H4 (cell line): ENCODE measurements around the gene ZNF318. TPM values are rescaled to one million over a fixed set of nuclear protein-coding genes. Genes with fewer than 3 reads are reported as not detected.

Experiments used
- total RNA-seq: library from RNA; depleted of rRNA; stranded (reverse); fragments of >200 nt; shearing (Covaris generic); gene quantifications from 2 replicates; pipeline ENCODE4 v1.2.3, GENCODE V29; 2014; rRNA removed

ZNF318 gene
- total RNA-seq, 1 experiment from 2014 or later = 7.5 TPM

Other genes starting within 250 kb of the ZNF318 start
- 11.0 and 12.8 TPM in 2 replicates for gene SRF, start 198.4 kb downstream of the ZNF318 start, total RNA-seq
- gene CUL9, start 187.5 kb downstream of the ZNF318 start, total RNA-seq = 18.2 and 18.5 TPM in 2 replicates
- gene DNPH1, start 140.2 kb downstream of the ZNF318 start, total RNA-seq = 110 and 147 TPM in 2 replicates
- not detected in 2 replicates for gene TTBK1, start 126.2 kb downstream of the ZNF318 start, total RNA-seq
- gene SLC22A7, start 71.4 kb downstream of the ZNF318 start, total RNA-seq = not detected in 2 replicates
- gene CRIP3, start 60.8 kb downstream of the ZNF318 start, total RNA-seq = not detected in 2 replicates
- gene ABCC10, start 57.9 kb upstream of the ZNF318 start, total RNA-seq = 6.9 and 11.7 TPM in 2 replicates
- 12.6 and 13.7 TPM in 2 replicates for gene DLK2, start 85.9 kb upstream of the ZNF318 start, total RNA-seq
- 9.9 and 11.3 TPM in 2 replicates for gene TJAP1, start 107.9 kb upstream of the ZNF318 start, total RNA-seq
- 1.0 and 1.8 TPM in 2 replicates for gene LRRC73, start 140.7 kb upstream of the ZNF318 start, total RNA-seq
- 188 and 210 TPM in 2 replicates for gene YIPF3, start 147.3 kb upstream of the ZNF318 start, total RNA-seq
- gene POLR1C, start 147.4 kb upstream of the ZNF318 start, total RNA-seq = 63.8 and 77.5 TPM in 2 replicates
- 35.3 and 36.1 TPM in 2 replicates for gene XPO5, start 206.4 kb upstream of the ZNF318 start, total RNA-seq
- gene POLH, start 206.5 kb upstream of the ZNF318 start, total RNA-seq = 10.3 and 15.9 TPM in 2 replicates